RPMI7951 (cell line): ENCODE results near the gene STK17B. TPM values are rescaled to one million over a fixed set of nuclear protein-coding genes. Genes with fewer than 3 reads are reported as not detected.
"Not testable (repeated sequence)": the region's sequence is repeated elsewhere in the genome, so short reads cannot be mapped to it uniquely, and the experiment has no call there.

ENCODE experiments used
- DNase-seq: peaks from one replicate; pipeline ENCODE4 v3.0.0-alpha.2; 2012; ENCODE audit warnings: low read depth
- total RNA-seq: library from RNA; depleted of rRNA; stranded (reverse); fragments of >200 nt; shearing (Covaris generic); gene quantifications from 2 replicates; pipeline ENCODE4 v1.2.3, GENCODE V29; 2014; rRNA removed

Gene STK17B
- 69.9 and 75.5 TPM in 2 replicates for total RNA-seq

DNA sequence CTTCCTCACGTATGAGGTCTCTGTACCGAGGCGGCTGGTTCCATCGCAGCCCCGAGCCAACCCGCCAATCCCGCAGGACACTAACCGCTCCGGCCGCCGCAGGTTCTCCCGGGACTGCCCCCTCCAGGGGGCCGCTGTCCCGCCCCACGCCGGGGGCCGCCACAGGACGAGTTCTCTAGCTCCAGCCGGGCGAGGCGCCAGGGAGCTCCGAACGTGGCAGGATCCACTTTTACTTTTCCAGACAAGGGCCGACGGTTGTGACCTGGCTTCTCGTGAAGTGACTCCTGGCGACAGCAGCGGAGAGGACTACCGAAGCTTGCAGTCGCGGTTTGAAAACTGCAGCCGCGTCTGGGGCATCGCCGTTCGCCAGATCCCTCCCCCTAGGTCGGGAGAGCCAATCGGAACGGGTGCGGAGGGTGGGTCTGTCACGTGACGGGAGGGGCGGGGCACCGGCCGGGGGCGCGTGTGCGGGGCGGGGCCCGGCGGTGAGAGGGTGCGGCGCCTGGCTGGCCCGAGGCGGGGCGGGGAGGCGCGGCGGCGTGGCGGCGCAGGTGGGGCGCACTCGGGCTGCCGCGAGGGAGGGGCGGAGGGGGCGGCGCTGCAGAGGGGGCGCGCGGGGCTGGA lies at the start of gene STK17B:
TSS of gene STK17B (minus strand) at position 331 of the 624 bp plus-strand sequence. CDS start 8,195 bp downstream, outside the sequence.
- peak; percentile 96 for DNase-seq

DNA sequence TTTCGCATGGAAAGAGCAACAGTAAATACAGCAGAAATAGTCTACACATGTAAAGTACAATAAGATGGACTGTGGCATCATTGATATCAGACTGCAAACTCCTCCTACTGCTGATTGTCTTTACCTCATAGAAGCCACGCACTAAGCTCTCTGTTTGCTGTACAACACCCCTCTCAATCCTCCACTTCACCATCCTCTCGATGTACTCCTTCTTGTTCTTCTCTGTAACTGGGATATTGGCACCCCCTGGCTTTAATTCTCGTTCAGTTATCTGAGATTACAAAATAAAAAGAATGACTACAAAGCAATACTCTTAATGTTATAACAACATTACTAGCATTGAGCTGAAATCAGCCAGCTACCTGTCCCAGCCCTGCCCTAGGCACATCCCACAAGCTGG lies 49.3 kb upstream of the STK17B start:
- DNase-seq = no peak

DNA sequence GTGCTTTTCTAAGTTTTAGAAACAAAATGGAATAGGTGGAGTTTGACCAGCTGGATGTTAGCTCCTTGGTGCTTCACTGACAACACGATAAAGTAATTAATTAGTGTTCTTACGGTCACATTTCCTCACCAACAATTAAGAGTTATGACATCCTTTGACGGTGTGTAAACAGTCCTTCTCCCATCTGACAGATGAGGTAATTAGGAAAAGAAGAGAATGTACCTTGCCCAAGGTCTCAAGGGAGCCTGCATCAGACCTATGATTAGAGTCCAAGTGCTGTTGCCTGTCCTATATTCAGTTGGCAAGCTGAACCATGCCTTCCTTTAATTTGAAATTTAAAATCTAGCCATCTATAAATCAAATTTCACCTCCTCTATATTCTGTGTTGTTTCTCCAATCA lies 48.3 kb upstream of the STK17B start:
- DNase-seq = no peak

DNA sequence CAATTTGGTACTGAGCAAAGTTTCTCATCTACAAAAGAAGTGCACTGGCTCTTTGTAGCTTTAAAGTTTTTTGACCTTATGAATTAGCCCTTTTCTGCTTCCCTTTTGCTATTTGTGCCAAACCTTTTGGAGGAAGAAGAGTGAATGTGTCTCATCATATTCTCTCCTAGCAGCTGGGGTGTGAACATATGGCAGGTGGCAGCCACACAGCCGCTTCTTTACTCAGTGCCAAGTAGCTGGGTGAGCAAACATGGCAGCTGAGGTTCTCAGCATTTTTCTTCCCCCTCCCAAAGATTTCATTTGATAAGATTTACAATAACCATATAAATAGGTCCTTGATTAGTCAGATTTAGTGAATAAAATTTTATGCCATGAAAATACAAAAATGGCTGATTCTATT lies 46.7 kb upstream of the STK17B start:
- DNase-seq = no peak

DNA sequence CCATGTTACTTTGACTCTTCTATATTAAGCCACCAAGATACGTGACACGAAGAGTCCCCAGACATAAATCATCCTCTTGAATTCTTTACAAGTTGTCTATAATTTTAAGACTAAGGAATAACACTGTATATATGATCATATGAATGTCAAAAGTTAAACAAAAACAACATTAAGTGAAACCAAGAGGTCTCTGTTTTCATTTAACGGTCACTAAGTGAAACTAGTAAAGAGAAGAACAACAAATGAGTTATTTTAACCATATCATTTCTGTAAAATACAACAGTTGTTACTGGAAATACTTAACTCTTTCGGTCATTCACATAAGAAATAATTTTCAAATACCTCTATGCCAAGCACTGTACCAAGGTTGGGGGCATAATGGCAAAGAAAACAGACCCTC lies 45.7 kb upstream of the STK17B start:
- DNase-seq = no peak

DNA sequence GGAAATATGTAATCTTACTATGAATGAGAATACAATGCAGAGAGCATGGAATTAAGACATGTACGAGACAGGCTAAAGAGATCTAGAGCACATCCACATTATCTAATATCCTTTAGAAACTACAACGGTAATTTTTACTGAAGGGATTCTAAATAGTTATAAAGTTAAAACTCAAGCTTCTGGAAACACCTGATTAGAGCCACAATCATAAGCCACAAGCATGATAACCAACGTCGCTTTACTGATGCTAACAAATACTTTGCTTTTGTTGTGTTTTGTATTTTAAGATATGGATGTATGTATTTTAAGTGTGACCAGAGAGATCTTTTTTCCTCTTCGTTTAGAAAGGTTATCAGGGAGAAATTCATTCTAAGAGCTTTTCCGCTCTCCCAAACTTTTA lies 44.0 kb upstream of the STK17B start:
- no peak for DNase-seq

DNA sequence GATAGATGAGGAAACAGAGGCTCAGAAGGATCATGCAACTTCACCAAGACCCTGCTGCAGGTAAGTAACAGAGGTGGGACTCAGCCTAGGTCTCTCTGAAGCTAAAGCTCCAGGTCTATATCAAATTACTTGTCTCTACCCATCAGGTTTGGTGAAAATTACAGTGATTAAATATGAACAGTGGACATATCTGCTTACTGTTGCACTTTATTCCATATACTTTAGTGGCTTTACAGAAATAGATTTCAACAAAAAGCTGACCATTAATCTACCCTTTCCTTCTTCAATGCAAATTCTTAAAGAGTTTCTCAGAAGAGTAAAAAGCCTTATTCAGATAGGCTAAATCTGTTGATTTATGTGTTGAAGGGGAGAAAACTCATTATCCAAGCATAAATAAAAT lies 42.8 kb upstream of the STK17B start:
- DNase-seq = no peak

DNA sequence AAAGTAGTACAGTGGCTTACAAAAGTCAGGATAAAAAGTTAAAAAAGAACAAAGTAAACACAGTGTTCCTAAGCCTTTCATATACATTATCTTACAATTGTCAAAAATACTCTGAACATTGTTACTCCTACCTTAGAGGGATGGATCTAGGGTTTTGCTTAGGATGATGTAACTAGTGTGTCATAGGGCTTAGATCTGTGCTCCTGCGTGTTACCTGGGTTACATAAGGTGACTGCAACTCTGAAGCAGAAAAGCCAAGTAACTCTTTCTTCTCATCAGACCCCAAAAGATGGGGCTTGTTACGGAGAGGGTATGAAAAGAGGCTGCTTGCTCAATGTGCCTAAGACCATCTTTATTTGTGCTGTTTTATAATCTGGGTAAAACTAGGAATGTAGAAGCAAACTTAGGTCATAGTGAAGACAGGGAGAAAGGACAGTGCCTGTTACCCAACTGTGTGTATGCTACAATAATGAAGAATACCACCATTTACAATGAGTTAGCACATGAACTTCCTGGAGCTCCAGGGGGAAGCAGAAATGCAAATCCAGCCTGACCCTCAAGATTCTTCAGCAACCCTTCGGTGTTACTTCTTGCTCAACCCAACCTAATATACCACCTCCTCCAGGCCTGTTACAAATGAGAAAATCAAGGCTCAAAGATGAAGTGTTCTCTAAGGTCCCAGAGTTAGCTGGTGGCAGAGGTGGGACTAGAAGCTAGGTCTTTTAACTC lies 42.0 kb upstream of the STK17B start:
- no peak for DNase-seq

DNA sequence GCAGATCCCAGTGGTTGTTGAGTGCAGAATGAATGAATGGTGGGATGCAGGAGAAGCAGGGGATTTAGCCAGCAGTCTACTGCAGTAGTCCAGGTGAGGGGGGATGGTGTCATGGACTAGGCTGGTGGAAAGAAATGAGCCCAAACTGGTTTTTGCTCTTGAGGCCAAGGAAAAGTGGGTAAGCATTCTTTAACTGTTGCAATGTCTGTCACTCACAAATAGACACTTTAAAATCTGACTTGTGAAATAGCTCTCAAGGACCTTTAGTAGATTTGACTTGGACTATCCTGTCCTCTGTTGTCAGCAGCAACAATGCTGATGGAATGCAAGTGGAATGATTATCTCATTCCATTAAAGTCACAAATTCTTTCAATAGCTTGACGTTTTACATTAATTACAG lies 37.5 kb upstream of the STK17B start:
- no peak for DNase-seq

DNA sequence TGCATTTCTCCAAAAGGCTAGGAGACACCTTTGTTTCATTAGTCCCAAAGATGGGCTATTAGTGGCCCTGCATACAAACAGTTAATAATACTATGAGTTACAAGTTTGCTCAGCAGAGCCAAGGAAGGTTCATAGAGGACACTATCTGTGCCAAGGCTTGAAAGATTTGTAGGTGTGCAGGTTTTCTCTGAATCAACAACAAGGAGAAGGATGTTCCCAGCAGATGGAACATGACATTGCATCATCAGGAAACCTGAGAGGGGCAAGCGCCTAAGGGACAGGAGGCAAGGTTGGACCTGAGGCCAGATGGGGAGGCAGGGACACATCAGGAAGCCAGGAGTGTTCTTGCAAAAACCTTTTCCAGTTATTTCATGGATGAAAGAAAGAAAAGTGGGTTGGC lies 35.4 kb upstream of the STK17B start:
- DNase-seq = no peak

DNA sequence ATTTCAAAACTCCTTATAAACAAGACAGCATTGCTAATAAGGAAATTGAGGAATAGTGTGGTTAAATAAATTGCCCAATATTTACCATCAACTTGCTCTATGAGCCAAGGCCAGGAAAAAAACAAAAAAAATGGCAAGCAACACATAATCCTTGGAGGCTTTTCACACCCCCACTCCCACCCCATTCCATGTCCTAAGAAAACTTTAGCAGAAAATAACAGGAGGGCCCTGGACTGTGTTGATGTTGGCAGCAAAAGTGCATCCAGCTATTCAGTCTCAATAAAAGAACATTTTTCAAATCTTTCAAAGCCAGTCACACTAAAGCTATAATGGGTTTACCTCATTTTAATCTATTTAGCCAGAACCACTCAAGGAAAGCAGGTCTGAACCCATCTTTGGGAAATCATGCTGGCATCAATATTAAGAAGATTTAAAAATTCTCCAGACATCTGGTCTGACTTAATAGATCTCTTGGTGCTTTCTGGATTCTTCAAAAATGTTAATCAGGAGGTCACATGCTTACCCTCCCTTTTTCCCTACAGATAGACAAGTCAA lies 34.6 kb upstream of the STK17B start:
- no peak for DNase-seq

DNA sequence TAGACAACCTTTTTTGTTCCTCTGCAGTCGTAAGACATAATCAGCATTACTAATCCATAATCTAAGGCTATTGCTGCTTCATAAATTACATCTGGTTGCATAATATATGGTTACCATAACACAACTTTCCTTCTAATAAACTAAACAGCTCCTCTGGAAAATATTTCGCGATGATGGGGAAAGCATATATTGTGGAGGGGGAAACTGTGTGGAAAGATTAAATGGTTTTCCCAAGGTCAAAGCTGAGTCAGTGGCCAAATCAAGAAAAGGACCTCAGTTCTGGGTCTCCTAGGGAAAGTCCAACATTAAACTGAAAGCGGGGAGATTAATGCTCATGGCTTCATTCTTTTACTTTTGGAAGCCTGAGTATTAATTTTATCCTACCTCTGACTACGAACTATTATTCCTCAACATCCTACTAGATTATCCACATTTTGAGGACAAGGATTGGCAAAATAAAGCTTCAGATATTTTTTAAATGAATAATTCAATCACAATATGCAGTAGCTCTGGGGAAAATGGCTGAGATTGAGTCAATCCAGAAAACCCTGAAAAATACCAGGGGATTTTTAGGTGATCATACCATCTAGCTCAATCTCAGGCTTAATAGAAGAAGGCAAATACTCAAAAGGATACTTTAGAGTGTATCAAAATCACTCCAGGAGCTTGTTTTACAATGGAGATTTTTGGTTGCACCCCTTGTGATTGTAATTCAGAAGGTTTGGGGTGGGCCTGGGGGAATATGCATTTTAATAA lies 33.8 kb upstream of the STK17B start:
- DNase-seq = no peak

DNA sequence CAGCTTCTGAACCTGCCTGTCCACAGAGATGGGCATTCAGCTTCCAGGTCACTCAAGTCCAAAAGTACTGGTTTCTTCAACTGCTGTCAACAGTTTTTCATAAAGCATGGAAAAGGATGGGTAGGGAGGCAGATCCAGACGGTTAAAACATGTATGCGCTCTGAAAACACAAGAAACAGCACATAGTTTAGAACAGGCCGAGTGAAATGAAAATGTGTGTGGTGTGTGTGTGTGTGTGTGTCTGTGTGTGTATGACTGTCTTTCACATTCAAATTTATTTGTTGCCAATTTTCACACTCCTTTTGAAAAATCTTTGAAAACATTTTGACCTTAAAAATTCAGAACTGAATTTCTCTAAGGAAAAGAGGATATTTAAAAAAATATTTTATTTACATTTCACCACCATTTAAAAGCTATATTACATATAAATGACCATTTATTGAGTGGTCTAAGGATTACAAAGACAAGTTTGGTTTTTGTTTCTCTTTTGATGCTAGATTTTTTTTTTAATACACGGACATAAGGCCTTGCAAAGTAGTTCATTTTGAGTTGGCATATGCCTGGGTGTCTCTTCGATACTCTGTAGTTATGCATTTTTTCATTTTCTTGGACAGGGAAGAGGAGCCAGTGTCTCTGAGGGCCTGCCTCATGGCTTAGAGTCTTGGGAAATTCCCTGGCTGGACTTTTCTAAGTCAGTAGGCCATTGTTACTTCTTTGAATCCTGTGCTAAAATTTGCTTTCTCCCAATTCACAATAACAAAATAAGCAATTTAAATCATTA lies 30.0 kb upstream of the STK17B start:
- DNase-seq = peak; percentile 7

DNA sequence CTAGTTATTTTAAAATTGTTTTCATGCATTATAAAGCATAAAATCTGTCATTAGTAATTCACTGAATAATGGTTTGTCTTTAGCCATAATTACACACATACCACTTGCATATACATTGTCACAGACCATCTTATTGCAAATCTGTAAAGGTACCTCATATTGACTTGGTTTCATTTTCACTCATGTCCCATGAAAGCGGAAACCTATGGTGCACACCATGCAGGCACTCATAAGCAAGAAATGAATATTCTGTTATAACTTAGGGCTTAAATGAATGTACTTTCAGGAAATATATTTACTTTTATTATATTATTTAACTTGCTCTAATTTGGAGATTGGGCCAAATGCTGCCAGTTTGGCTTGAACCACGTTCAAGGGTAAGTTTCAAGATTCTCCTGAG lies 29.2 kb upstream of the STK17B start:
- DNase-seq = no peak

DNA sequence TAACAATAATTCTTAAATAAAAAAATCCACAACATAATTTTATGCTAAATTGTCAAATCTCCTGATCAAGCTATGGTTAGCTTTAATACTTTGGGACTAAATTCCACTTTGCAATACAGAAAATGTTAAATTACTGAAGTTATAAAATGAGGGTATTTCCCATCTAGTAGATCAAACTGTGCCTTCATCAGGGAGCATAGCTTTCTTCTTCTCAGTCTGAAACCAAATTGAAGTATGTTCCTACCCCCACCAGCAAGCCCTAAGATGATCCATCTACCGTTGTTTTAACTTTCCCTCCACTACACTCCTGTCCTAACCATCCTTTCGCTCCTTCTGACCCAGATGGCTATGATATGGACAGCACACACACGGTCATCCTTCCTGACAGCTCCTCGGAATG lies 24.4 kb upstream of the STK17B start:
- no peak for DNase-seq

DNA sequence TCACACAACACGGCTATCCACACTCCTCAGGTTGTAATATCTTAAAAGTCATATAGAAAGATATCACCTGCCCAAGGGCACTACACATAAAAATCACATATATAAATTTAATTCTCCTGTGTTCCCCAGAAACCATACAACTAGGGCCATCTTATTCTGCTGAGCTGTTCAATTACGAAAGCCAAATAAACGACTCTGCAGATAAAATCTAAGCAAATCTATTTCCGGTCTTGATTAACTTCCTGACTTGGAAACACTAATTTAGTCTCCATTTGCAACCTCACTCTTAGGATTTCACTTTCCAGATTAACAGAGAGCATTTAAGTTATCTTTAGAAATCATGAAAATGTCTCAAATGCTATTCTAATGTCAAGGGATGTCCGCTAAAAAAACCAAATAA lies 23.9 kb upstream of the STK17B start:
- no peak for DNase-seq

DNA sequence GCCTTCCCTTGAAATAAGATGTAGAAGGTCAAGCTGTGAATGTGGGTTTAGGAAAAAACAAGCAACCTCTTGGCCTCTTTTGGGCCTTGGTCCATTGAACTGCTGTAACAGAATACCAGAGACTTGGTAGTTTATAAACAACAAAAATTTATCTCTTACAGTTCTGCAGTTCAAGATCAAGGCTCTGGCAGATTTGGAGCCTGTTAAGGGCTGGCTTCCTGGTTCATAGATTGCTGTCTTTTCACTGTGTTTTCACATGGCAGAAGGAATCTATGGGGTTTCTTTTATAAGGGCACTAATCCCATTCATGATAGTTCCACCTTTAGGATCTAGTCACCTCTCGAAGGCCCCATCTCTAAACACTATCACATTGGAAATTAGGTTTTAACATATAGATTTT lies 20.2 kb upstream of the STK17B start:
- DNase-seq = no peak

DNA sequence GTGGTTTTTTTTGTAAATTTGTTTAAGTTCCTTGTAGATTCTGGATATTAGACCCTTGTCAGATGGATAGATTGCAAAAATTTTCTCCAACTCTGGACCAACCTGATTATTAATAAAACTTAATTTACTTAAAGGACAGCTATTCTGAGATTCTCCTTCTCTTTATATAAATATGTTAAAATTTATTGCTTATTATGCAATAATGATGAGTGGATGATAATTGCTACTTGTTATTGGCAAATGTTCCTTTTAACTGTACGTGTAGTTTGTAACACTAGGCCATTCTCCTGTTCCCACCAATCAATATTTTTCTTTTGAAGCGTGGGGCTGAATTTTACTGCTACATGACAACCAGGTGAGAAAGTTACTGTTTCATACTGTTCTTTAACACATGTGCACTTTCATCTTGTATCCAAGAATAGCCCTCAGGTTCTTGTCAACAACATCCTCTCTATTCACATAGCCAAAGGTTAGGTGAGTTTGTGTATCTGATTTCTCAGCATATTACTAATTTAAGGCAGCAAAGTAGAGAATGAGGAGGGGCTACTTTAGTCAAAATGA lies 16.6 kb upstream of the STK17B start:
- no peak for DNase-seq

DNA sequence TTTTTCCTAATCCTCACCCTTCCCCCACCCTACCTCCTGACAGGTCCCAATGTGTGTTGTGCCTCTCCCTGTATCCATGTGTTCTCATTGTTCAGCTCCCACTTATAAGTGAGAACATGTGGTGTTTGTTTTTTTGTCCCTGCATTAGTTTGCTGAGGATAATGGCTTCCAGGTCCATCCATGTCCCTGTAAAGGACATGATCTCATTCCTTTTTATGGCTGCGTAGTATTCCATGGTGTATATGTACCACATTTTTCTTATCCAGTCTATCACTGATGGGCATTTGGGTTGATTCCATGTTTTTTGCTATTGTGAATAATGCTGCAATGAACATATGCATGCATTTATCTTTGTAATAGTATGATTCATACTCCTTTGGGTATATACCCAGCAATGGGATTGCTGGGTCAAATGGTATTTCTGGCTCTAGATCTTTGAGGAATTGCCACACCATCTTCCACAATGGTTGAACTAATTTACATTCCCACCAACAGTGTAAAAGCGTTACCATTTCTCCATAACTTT lies 15.9 kb upstream of the STK17B start:
- not testable (repeated sequence) for DNase-seq

DNA sequence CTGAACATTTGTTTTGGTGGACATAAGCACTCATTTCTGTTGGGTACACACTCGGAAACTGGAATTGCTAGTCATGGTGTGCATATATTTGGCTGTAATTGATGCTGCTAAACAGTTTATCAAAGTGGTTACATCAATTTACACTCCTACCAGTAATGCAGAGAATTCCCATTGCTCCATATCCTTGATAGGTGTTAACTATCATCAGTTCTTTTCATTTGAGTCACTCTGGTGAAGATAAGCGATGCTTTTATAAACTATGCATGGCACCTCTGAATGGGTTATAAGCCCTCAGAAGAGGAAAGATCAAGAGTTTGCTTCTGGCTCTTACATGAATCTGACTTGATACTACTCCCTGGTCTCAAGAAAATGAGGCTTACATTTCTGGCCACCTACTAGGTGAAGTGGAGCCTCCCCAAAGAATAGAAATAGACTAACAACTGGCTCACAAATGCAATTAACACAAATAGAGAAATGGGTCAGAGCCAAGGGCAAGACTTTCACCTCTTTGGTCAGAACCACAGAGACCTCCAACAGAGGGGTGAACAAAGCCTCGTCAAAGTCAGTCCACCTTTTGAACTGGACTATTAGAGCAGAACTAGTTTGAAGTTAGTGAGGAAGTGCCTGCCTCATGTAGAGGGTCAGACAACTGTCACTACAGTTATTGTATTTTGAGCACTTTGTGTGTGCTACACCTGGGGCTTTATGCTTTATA lies 15.0 kb upstream of the STK17B start:
- DNase-seq = no peak

DNA sequence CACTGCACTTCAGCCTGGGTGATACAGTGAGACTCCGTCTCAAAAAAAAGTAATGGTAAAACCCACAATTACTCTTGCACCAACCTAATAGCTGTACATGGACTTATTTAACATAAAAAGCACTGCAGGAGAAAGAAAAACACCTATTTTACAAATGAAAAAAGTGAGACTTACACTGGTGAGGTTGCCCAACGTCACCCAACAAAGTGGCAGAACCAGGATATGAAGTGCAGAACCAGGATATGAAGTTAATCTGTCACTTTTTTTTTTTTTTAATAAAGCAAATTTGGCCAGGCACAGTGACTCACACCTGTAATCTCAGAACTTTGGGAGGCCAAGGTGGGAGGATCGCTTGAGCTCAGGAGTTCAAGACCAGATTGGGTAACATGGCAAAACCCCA lies 13.5 kb upstream of the STK17B start:
- DNase-seq = no peak
